Activated CD8-positive, alpha-beta memory T cell treated with anti-CD3 and anti-CD28 coated beads for 24 hours (primary cell): ENCODE data around the gene TBC1D3B.
"Not testable (repeated sequence)": the region's sequence is repeated elsewhere in the genome, so short reads cannot be mapped to it uniquely, and the experiment has no call there.

Experiments
- DNase-seq: peaks from one replicate; pipeline ENCODE4 v3.0.0-alpha.2; 2020

TBC1D3B gene

DNA sequence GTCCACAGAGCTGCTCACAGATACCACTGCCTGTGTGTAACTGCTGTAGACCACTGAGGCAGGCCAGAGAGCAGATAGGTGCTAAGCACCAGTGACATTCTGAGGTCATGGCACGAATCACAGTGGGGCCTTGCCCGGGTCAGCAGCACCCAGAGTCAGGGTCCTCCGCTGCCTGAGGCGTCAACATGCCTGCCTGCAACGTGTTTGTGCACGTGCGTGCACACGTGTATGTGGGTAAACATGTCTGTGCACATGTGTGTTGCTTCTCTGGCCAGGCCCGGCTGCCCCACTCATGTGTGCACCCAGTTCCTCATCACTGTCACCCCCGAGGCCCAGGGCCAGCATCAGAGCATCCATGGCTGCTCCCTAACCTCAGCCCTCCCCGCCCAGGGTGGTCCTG, at the start of gene TBC1D3B:
TBC1D3B (minus strand) TSS at position 101 of the 400 bp plus-strand sequence. CDS start 1,586 bp downstream, outside the sequence.
- DNase-seq = not testable (repeated sequence)

DNA sequence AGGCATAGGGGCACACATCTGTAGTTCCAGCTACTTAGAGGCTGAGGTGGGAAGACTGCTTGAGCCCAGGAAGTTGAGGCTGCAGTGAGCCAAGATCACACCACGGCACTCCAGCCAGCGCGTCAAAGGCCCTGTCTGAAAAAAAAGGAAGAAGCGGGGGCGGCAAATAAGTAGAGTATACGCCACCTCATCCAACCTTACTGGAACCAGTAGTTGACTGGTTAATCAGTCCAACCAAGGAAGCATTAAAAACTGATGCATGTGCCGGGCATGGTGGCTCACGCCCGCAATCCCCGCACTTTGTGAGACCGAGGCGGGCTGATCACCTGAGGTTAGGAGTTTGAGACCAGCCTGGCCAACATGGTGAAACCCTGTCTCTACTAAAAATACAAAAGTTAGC, 46.5 kb upstream of the TBC1D3B start:
- not testable (repeated sequence) for DNase-seq

DNA sequence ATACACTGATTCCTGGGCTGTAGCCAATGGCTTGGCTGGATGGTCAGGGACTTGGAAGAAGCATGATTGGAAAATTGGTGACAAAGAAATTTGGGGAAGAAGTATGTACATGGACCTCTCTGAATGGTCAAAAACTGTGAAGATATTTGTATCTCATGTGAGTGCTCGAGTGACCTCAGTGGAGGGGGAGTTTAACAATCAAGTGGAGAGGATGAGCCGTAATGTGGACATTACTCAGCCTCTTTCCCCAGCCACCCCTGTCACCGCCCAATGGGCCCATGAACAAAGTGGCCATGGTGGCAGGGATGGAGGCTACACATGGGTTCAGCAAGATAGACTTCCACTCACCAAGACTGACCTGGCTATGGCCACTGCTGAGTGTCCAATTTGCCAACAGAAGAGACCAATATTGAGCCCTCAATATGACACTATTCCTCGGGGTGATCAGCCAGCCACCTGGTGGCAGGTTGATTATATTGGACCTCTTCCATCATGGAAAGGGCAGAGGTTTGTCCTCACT, 45.2 kb upstream of the TBC1D3B start:
- DNase-seq = not testable (repeated sequence)

DNA sequence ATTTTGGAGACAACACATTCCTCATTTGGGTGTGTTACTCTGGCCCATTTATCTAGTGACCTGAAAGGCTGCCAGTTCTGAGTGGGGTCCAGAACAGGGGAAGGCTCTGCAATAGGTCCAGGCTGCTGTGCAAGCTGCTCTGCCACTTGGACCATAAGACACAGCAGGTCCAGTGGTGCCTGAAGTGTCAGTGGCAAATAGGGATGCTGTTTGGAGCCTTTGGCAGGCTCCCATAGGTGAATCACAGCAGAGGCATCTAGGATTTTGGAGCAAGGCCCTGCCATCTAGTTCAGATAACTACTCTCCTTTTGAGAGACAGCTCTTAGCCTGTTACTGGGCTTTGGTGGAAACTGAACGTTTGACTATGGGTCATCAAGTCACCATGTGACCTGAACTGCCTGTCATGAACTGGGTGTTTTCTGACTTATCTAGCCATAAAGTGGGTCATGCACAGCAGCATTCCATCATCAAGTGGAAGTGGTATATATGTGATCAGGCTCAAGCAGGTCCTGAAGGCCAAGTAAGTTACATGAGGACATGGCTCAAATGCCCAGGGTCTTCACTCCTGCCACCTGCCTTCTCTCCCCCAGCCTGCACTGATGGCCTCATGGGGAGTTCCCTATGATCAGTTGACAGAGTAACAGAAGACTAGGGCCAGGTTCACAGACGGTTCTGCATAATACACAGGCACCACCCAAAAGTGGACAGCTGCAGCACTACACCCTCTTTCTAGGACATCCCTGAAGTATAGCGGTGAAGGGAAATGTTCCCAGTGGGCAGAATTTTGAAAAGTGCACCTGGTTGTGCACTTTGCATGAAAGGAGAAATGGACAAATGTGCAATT, 44.5 kb upstream of the TBC1D3B start:
- DNase-seq = not testable (repeated sequence)

DNA sequence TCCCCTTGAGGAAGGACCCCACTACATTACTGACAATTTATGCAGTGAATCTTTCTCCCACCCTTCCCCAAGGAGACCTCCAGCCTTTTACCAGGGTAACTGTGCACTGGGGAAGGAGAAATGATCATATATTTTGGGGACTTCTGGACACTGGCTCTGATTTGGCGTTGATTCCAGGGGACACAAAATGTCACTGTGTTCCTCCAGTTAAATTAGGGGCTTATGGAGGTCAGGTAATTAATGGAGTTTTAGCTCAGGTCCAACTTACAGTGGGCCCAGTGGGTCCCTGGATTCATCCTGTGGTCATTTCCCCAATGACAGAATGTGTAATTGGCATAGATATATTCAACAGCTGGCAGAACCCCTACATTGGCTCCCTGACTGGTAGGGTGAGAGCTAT, 43.1 kb upstream of the TBC1D3B start:
- not testable (repeated sequence) for DNase-seq

DNA sequence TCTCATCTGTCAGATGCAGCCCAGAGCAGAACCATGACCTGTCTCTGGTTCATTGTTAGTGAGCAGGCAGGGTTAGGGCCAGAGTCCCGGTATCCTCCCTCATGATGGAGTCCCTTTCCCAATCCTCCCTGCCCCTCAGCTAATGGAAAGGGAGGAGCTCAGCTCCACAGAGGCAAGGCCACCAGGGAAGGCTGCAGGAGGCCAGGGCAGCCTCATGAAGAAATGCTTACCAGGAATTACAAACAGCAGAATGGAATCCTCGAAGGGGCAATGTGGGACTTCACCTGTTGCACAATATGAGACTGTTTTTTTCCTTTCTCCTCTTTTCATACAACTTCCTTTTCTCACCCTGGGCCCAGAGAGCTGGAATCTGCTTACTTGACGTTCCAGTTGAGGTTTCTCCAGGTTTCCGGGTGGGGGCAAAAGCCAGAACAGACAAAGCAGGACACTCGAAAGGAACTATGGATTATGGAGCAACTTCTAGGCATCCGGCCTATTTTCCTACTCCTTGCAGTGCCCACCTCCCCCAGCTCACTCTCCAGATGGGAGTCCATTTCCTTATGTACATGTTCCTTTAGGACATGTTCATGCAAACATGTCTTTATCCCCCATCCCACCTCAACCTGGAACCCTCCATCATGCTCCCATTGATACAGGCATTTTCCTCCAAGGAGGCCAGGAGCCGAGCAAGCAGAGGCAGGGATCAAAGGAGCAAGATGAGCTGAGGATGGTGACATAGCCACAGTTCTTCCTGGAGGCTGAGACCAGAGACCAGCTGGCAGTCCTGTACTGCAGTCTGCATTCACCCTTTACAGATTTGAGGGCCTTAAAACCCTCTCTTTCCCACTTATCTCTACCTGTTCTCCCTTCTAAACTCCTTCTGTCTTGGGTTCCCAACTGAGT, 39.2 kb upstream of the TBC1D3B start:
- DNase-seq = not testable (repeated sequence)

DNA sequence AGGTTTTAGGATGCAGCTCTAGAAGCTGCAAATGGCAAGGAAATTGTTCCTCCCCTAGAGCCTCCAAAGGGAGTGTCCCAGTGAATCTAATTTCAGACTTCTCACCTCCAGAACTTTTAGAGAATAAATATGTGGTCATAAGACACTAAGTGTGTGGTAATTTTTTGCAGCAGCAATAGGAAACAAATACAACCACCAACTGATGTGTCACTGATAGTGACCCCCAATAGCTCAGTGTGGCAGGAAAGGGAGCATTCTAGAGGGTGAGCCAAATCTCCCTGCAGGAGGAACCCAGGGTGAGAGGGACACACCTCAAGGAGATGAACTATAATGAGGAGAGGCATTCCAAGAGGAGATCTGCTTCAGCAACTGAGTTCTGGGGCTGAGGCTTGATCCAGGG, 38.5 kb upstream of the TBC1D3B start:
- DNase-seq = no peak

DNA sequence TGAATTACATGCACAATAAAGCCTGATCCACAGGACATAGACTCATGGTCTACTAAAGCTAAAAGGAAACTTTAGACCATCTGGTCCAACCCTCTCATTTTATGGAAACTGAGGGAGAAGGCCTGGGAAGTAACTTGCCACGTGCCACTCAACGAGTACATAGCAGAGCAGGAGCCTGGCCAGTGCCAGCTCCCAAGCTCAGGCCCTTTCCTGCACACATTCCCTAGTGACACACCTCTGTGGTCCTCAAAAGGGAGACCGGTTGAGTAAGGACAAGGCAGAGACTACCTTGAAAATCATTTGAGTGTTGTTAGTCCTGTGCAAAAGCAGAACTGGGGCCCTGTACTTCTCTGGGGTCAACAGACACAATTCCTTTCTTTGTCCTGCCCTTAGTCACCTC, 37.3 kb upstream of the TBC1D3B start:
- DNase-seq = no peak

DNA sequence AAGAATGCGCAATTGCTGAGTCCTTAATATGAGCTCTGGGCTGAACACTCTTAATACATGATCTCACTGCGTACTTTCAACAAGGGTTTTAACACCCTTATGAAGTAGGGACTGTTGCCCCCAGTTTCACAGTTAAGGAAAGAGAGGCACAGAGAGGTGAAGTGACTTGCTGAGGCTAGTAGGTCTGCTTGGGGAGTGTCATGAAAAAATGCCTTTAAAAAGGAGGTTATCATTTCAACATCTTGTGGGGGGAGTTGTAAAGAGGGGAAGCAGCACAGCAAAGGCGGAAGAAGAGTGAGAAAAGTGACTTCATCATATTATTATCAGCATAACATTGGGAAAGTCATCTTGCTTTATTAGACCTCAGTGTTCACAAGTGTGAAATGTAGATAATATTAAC, 36.5 kb upstream of the TBC1D3B start:
- DNase-seq = no peak

DNA sequence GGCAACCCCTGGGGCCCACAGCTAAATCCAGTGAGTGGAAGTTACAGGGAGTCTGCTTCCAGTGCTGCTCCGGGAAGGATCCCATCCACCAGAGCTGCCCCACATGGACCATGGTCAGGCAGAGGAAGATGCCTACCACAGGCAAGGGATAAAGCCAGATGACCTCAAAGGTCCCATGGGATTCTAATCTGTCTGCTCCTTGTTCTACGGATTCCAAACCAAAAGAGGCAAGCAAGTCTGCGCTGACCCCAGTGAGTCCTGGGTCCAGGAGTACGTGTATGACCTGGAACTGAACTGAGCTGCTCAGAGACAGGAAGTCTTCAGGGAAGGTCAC, 35.8 kb upstream of the TBC1D3B start:
- DNase-seq = no peak

DNA sequence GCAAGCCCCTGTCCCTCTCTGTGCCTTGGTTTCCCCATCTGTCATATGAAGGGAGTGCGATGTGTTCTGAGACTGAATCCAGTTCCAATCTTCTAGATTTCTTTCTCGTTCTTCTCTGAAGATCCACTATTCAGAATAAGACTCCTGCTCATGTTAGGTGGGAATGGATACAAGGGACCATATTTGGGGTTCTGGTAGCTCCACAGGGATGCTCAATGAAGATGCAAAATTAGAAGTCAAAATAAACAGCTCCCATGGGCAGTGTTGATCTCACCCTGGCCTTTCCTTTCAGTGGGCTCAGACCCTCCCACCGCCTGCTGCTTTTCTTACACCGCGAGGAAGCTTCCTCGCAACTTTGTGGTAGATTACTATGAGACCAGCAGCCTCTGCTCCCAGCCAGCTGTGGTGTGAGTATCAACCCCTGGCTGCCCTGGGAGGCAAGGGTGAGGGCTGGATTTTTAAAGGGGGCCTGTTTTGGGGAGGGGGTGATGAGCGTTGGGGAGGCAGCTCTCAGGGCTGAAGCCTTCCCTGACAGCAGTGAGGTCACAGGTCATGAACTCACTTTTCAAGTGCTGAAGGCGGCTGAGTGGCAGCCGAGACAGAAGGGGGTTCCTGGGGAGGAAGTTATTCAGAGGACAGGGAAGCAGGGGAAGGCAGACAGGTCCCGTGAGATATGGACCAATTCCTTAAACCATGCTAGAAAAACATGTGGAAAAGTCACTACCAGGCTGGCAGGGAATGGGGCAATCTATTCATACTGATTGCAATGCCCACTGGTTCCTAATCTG, 35.2 kb upstream of the TBC1D3B start:
- DNase-seq = not testable (repeated sequence)

DNA sequence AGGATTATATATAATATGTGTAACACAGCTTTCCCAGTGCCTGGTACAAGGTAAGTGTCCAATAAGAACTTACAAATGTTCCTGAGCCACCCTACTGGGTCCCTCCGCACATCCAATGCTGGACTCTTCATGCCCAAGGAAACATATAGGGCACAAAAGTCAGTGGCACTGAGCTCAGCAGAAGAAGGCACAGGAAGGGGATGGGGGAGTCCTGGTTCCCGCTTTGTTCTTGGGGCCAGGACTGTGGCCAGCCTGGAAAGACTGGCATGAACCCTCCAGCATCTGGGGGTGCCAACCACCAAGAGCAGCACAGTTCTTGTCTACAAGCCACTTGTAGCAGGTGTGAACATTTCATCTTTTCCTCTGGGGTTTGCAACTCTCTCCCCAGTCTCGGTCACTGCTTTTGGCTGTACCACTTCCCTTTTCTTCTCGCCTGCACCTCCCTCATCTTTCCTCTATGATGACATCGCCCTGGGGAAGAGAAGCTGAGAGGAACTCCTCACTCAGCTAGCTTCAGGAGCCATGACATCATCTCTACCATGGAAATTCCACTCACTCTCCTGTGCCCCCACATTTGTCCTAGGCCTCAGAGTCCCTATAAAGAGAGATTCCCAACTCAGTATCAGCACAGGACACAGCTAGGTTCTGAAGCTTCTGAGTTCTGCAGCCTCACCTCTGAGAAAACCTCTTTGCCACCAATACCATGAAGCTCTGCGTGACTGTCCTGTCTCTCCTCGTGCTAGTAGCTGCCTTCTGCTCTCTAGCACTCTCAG, 34.2 kb upstream of the TBC1D3B start, which contains the start of gene CCL4L2:
CCL4L2 (plus strand) TSS at position 625 of the 773 bp plus-strand sequence.
- not testable (repeated sequence) for DNase-seq

DNA sequence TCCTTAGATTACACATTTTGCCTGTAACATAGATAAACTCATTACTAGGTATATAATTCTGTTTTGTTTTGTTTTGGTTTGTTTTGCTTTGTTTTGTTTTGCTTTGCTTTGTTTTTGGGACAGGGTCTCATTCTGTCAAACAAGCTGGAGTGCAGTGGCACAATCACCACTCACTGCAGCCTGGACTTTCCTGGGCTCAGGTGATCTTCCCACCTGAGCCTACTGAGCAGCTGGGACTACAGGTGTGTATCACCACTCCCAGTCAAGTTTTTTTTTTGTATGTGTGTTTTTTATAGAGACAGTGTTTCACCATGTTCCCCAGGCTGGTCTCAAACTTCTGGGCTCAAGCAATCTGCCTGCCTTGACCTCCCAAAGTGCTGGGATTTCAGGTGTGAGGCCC, 33.1 kb upstream of the TBC1D3B start:
- no peak for DNase-seq

DNA sequence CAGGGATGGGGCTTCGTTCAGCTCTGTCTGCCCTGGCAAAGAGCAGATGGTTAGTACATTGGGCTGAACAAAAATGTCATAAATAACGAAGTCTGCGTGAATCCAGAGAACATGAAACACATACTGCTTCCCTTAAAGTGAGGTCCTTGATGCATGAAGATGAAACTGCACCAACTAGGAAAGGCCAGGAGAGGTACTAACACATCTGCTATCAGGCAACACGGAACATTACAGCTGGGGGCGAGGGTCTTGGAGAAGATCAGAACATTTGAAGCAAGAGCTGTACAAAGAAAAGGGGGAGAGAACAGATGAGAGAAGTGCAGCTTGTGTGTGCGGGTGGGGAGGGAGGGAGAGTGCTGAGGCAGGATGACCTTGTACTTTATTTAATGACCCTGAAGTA, 30.9 kb upstream of the TBC1D3B start:
- DNase-seq = not testable (repeated sequence)

DNA sequence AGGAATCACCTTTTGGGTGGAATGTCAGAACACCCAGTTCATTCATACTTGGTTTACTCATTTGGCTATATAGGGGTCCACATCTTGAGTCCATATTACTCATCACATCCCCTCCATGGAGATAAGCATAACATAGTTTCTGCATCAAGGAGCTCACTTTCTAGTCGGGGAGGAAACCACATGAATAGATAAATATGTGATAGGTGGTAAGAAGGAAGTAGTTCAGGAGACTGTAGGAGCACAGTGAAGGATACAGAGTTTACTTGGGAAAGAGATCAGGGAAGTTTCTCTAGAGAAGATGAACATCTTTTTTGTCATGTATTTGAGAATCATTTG, 30.0 kb upstream of the TBC1D3B start:
- DNase-seq = not testable (repeated sequence)

DNA sequence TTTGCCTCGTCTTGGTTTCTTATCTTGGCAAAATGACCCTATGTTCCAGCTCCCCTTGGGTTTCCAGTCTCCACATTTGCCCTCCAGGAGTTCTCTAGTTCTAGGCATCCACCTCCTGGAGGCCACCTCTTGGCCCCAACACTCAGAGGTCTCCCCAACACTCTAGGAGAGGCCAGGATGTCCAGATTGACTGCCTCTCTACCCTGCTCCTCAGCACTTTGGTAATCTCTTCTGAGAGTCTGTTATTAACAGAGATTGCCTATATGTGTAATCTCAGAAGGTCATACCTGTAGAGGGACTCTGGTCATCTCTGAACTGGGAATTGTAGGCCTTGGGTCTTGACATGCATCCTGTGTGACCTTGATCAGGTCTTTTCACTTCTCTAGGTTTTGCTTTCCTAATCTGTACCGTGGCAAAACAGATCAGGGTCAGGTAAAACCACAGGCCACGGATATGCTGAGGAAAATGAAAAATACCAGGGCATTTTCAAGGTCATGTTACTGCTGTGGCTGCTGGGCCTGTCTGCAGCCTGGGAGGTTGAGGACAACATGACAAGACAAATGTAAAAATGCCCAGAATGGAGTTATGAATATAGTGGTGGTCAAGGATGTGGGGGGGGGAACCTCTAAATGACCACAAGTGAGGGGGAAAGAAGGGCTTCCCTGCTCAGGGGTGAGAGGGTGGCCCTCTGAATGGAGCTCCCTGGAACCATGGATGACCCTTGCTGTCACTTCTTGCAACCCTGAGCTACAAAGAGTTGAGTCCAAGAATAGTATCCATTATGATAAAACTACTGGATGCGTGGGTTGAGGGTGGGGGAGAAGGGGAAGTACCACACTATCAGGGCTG, 29.4 kb upstream of the TBC1D3B start:
- DNase-seq = no peak

DNA sequence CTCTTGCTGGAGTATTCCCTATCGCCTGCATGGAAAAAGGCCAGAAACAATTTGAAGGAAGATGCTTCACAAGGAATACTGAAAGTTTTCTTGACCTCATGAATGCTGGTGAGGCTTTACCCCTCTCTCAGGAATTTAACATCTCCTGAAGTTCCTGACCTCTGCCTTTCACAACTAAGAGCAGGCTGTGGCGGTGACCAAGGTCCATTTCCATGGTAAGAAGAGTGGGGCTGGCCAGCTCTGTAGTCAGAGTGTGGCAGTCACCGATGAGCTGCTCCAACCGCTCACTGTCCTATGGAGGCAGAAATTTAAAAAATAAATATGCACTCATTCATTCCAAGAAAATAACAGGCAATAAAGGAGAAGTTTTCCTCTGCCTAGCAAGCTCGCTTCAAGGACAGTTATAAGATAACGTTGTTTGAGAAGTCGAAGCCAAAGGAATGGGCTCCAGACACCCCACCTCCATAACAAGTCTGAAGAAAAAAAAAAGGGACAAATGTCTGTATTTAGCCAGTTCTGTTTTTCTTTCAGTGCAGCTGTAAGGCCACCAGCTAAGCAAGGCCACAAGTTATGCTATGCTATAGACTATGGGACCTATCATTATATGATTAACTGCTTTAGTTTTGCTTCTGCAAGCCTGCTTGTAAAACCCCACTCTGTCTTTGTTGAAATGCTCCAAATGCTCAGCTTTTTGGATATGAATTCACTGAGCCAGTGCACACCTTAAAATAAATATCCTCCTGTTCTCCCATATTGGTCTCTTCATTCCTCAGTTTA, 28.5 kb upstream of the TBC1D3B start:
- DNase-seq = no peak

DNA sequence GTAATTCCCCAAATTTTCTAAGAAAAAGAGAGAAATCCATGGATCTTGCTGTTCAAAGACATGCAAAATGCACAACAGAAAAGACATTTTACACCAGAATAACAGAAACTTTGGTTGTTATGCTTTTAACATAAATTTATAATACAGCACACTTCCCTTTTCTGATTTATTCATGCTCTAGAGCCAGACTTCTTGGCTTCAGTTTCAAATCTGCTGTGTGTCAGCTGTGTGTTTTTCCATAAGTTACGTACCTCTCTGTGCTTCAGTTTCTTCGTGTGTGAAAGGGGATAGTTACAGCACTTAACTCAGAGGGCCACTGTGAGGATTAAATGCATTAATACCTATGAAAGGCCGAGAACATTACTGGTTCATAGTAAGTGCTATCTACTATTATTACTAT, 26.9 kb upstream of the TBC1D3B start:
- DNase-seq = no peak

DNA sequence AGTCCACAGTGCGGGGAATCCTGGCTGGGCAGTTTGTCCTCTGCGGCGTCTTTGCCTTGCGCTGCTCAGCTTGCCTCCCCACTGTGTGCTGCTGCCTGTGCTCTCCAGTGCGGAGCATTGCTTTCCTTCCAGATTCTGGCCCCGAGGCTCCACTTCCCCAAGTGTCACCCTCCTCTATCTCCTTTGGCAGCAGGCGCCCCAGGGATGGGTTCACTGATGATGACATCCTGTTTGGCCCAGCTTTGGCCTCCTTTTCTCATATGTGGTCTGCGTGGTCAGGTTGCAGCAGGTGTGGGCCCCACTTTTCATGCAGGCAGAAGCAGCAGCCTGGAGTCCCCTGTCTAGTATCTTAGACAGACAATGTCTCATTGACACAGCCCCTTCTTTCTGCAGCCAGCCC, 25.1 kb upstream of the TBC1D3B start:
- not testable (repeated sequence) for DNase-seq

DNA sequence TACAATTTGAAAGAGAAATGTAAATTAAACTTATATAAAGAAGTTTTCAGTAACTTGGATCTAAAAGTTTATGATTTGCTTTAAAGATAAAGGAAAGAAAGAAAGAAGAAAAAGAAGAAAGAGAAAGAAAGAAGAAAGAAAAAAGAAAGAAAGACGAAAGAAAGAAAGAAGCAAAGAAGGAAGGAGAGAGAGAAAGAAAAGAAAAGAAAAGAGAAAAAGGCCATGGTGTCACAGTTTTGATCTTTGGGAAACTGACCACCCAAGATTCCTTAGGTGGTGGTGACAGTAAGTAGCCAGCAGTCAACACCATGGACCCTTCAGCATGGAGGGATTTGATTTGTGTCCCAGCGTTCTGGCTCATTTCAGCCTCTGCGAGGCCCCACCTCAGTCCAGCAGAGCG, 24.7 kb upstream of the TBC1D3B start:
- DNase-seq = not testable (repeated sequence)
